Activated gamma-delta T cell treated with Interleukin-2 at 50 U/mL for 16 hours (primary cell): ENCODE results near the gene SEC61G.

Source experiments
- DNase-seq: peaks from one replicate; pipeline ENCODE4 v3.0.0-alpha.2; 2020

Gene SEC61G

GRCh38 chr7:54757711-54758110 lies 1.3 kb downstream of the SEC61G start:
- no peak for DNase-seq

DNA sequence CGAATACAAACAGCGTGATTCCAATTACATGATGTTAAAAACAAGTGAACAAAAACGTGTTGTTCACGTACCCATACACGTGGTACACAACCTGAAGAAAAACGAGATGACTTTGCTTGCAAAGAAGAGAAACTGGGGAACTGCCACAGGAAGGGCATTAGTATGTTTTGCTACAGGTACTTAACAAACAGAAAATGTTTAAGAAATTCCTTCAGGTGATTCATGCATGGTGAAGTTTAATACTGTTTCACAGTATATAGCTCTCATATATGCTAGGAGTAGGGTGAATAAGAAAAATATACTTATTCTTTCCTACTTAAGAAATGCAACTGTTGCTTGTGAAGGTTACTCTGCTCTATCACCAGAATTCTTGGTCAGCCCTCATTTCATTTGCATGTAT lies 9.8 kb downstream of the SEC61G start:
- no peak for DNase-seq

DNA sequence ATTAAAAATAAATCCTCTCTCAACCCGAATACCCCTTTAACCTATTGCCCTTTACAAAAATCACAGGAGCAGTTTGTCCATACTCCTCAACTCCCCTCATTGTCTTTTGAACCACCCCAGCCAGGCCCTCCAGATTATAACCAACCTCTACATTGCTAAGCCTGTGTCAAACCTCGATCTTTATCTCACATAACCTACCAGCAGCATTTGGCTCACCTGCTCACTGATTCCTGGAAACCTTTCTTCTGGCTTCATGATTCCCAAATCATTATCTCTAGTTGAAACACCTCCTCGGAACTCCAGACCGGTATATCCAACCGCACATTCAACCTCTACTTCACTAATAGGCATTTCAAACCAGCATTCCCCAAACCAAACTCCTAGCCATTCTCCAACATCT lies 11.8 kb downstream of the SEC61G start:
- no peak for DNase-seq

DNA sequence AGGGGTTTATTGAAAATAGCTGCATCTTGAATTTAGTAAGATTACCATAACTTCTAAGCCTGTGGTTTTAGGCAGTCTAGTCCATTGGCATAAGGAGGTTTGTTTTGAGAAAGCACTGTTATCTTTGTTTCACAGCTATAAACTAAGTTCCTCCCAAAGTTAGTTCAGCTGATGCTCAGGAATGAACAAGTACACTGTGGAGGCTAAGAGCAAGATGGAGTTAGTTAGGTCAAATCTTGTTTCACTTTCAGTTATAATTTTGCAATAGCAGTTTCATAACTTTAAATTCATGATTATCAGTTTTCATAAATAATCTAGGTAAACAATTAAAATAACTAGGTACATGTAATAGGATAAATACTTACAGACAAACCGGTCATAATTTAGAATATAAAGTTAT lies 15.4 kb downstream of the SEC61G start:
- DNase-seq = no peak

DNA sequence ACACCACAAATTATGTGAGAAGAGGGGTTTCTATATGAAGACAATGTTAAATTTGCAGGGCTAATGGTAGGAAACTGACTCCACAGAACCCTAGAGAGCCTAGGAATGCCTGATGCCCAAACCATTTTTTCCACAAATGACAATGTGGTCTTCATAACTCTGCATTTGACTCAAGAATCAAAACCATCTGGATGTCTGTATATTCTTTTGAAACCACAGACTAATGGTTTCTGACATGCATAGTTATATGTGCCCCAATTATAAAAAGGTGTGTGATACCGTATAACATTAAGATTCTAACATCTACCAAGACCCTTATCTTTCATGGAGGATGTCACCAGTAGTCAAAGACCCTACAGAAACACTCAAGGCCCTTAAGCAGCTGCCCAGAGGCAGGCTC lies 20.3 kb downstream of the SEC61G start:
- DNase-seq = no peak

DNA sequence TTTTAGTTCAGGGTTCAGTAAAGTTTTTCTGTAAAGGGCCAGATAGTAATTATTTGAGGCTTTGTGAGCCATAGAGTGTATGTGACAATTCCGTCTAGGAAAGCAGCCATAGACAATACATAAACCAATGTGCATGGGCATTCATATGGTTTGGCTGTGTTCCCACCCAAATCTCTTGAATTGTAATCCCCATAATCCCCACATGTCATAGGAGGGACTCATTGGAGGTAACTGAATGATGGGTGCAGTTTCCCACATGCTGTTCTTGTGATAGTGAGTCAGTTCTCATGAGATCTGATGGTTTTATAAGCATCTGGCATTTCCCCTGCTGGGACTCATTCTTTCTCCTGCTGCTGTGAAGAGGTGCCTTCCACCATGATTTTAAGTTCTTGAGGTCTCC lies 29.9 kb downstream of the SEC61G start:
- DNase-seq = no peak

- DNase-seq = no peak
Observed at GRCh38 chr7:54728411-54728810, 30.6 kb downstream of the SEC61G start.

GRCh38 chr7:54725255-54725654 lies 33.8 kb downstream of the SEC61G start:
- DNase-seq = no peak

DNA sequence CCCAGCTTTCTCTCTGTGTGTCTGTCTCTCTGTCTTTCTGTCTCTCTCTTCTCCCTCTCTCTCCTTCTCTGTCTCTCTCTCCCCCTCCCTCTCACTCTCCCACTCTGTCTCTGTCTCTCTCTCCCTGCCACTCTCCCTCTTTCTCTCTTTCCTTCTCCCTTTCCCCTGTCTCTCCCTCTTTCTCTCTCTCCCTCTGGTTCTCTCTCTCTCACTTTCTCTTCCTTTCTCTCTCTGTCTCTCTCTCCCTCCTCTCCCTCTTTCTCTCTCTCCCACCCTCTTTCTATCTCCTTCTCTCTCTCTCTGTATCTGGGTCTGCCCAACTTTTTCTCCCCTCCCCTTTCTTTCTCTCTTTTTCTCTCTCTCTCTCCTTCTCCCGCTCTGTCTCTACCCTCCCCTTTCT lies 36.5 kb downstream of the SEC61G start:
- no peak for DNase-seq

GRCh38 chr7:54722026-54722425 lies 37.0 kb downstream of the SEC61G start:
- no peak for DNase-seq

DNA sequence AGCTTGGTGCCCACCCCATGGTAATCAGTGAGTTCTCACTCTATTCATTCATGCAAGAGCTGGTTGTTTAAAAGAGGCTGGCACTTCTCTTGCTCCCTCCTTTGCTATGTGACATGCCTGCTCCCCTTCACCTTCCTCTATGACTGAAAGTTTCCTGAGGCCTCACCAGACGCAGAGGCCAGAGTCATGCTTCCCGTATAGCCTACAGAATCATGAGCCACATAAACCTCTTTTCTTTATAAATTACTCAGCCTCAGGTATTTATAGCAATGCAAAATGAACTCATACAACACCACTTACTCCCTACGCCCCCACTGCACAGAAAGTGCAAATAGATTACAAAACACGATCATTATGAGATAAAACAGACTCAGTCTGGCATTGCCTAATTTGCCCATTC lies 39.0 kb downstream of the SEC61G start:
- DNase-seq = no peak

DNA sequence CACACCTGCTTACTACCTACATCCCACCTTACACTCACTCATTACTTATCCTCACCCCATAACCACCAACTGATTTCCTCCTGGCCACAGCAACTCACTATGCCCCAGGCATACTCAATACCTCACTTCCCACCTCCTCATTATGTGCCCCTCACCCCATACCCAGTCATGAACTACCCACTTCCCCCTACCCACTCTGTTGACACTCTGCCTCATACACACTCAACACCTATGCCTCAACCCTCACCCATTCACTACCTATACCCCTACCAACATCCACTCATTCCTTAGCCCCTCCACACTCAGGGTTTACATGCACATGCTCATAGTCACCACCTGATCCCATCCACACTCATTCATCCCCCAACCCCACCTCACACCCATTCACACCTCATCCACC lies 39.6 kb downstream of the SEC61G start:
- no peak for DNase-seq

DNA sequence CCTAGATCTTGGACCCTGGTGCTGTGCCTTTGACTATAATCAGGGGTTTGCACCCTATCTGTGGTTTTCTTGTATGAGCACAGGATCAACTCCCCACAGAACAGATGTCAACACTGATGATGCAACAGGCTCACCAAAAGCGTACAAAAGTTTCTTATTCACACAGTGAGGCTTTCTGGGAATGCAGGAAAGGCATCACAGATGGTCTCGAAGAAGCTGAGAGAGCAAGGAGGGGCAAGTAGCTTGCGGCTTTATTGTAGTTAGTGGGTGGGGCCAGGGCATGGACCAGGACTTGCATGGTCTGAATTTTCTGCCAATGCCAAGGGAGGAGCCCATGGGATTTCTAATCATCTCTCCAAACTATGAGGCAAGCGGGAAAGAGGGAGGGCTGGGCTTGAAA lies 46.2 kb downstream of the SEC61G start:
- DNase-seq = no peak

DNA sequence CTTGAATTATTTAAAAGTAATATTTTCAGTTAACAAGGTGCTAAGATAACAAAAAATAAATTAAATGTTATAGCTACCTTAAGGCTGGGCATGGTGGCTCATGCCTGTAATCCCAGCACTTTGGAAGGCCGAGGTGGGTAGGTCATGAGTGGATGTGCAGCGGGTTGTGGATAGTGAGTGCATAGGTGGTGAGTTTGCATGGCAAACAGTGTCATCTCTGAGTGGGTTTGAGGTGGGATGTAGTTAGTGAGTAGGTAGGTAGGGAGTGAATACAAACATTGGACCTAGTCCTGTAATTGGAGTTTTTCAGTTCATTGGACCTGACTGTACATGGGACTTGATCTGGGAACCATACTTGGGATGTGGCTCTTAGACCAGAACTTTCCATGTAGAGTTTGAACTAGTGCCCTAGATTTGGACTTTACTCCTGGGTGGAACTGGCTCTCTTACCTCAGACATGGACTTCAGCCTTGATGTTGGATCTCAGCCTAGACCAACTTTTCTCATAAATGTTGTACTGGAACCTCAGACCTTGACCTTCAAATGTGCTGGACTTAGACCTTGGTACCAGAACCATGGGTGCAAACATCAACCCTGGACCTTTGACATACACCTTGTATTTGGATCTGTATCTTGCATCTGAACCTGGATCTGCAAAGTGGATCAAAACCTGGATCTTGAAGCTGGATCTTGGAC lies 47.0 kb downstream of the SEC61G start:
- no peak for DNase-seq

DNA sequence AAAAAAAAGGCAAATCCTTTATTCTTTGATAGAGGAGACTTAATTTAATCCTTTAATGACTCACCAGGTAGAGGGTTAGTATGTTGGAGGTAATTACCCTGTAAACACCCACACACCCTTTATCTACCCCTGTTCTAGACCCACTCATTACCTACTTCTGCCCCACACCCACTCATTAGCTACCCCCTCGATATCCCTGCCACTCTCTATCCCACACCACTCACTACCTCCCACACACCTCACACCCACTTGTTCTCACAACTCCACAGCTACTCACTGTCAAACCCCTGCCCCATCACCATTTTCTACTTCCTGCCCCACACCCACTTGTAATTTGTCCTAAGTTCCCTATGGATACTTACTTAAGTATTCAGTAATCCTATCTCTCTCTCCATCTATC lies 49.7 kb downstream of the SEC61G start:
- DNase-seq = no peak

GRCh38 chr7:54705436-54705835 lies 53.6 kb downstream of the SEC61G start:
- no peak for DNase-seq

DNA sequence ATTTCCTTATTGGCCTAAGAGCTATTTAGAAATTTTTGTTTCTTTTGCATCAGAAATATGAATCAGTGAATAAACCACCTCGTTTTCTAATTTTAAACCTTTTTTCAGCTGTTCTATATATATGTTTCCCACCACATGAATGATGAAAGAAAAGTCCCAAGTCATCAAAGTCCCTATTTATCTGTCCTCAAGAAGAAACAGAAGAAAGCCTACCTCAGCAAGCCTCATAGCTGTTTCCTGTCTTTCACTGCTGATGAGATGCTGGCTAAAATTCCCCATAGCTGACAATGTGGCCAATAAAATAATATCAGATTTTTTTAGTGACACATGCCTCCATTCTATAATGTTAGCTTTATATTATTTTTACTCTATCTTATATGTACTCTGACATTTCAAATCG lies 54.2 kb downstream of the SEC61G start:
- DNase-seq = no peak
